ENCODE measurements around the gene FILIP1.

FILIP1 gene

DNA sequence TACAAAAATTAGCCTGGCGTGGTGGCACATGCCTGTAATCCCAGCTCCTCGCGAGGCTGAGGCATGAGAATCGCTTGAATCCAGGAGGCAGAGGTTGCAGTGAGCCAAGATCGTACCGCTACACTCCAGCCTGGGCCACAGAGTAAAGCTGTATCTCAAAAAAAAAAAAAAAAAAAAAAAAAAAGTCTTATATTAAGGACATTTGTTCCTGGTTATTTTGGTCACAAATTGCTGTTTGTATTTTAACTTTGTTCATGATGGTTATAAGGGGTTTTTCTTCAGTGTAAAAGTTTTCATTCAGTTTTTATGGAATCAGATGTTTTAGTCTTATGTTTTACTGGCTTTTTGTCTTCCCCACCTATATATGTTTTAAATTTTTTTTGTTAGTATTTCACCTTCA is 13.9 kb downstream of the FILIP1 start:
- TF ChIP-seq CTCF (IDR thresholded peaks at IDR 0.05; ENCODE audit: control insufficient read depth, extremely low read depth, insufficient read depth): no peak
- no peak overlapping the region for H3K4me3 ChIP-seq (ENCODE audit: low read depth, low read length)

DNA sequence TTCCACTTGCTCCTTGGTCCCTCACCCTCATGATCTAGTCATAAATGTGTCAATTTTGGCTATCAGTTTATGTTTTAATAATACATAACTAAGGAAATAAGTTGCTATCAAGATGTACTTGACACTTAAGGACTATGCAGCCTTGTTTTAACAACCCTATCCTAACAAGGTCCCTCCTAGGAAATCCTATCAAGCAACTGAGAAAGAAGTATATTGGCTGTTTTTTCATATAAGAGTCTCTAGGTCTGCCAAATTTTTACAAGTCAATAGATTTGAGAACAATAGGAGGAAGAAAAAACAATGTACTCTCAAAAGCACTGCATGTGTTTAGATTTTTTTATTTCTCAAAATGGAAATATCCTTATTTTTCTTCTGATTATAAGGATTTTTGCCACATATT is 14.7 kb downstream of the FILIP1 start:
- H3K4me3 ChIP-seq (ENCODE audit: low read depth, low read length): no peak overlapping the region
- DNase-seq (ENCODE audit: low read depth): no peak
- TF ChIP-seq CTCF (IDR thresholded peaks at IDR 0.05; ENCODE audit: control insufficient read depth, extremely low read depth, insufficient read depth): no peak

More for the DNA sequence above, 13.9 kb downstream of the FILIP1 start:
- no peak for DNase-seq (ENCODE audit: low read depth)

GRCh38 chr6:75472885-75473284 is 20.7 kb downstream of the FILIP1 start:
- no peak for TF ChIP-seq CTCF (IDR thresholded peaks at IDR 0.05; ENCODE audit: control insufficient read depth, extremely low read depth, insufficient read depth)
- DNase-seq (ENCODE audit: low read depth): no peak
- no peak overlapping the region for H3K4me3 ChIP-seq (ENCODE audit: low read depth, low read length)

GRCh38 chr6:75467966-75468365 is 25.6 kb downstream of the FILIP1 start:
- H3K4me3 ChIP-seq (ENCODE audit: low read depth, low read length): no peak overlapping the region
- DNase-seq (ENCODE audit: low read depth): no peak
- TF ChIP-seq CTCF (IDR thresholded peaks at IDR 0.05; ENCODE audit: control insufficient read depth, extremely low read depth, insufficient read depth): no peak

DNA sequence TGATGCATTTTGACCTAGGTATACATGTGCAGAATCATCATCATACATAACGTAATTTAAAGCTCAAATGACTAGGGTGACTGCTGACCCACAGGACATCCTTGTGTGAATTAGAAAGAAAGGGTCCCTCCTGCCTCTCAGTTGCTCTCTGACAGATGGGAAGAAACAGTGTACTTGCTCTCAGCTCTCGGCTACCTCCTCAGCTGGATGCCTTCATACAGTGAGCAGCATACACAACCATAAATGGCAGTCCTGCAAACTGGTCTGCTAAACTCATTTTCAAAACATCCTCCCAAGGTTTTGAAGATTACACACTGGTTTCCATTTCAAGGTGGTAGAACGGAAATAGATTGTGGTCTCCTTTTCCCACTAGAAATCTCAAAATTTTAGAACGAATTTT is 26.3 kb downstream of the FILIP1 start:
- no peak overlapping the region for H3K4me3 ChIP-seq (ENCODE audit: low read depth, low read length)
- no peak for TF ChIP-seq CTCF (IDR thresholded peaks at IDR 0.05; ENCODE audit: control insufficient read depth, extremely low read depth, insufficient read depth)
- no peak for DNase-seq (ENCODE audit: low read depth)

- no peak for DNase-seq (ENCODE audit: low read depth)
- no peak overlapping the region for H3K4me3 ChIP-seq (ENCODE audit: low read depth, low read length)
- no peak for TF ChIP-seq CTCF (IDR thresholded peaks at IDR 0.05; ENCODE audit: control insufficient read depth, extremely low read depth, insufficient read depth)
These were observed 27.0 kb downstream of the FILIP1 start for GRCh38 chr6:75466636-75467035.

GRCh38 chr6:75463908-75464307 is 29.7 kb downstream of the FILIP1 start:
- TF ChIP-seq CTCF (IDR thresholded peaks at IDR 0.05; ENCODE audit: control insufficient read depth, extremely low read depth, insufficient read depth): no peak
- H3K4me3 ChIP-seq (ENCODE audit: low read depth, low read length): no peak overlapping the region
- no peak for DNase-seq (ENCODE audit: low read depth)

Measured in LNCaP clone FGC (cell line).